Measurements from ENCODE around the gene EPB41L4B. TPM values are rescaled to one million over a fixed set of nuclear protein-coding genes. Genes with fewer than 3 reads are reported as not detected.

The EPB41L4B gene
- total RNA-seq, 1 experiment from 2014 or later = not detected

- no peaks in the 10 kb centered on the region for H3K79me2 ChIP-seq (ENCODE audit: low read length)
- H4K20me1 ChIP-seq (ENCODE audit: insufficient read depth, low read depth, low read length) = no peaks in the 10 kb centered on the region
- H3K9me3 ChIP-seq (ENCODE audit: low read length) = no peaks in the 10 kb centered on the region
- no peak overlapping the region for H3K27ac ChIP-seq (ENCODE audit: low read length)
- H2AFZ ChIP-seq (ENCODE audit: low read length) = no peak overlapping the region
- no peak overlapping the region for H3K9ac ChIP-seq (ENCODE audit: low read length)
- no peaks in the 10 kb centered on the region for H3K9me2 ChIP-seq (replicated peaks; ENCODE audit: insufficient read depth, low read length)
- no peaks in the 10 kb centered on the region for H3K4me1 ChIP-seq (ENCODE audit: low read length)
- no peaks in the 10 kb centered on the region for H3K36me3 ChIP-seq (ENCODE audit: insufficient read depth, low read length)
- no peak overlapping the region for H3K4me3 ChIP-seq (ENCODE audit: low read length)
- DNase-seq = no peak
- no peaks in the 10 kb centered on the region for H3K27me3 ChIP-seq (ENCODE audit: low read length)
- no peak overlapping the region for H3K4me2 ChIP-seq (ENCODE audit: low read depth, low read length, poor library complexity, severe bottlenecking)
Observed at GRCh38 chr9:109276469-109277440, 44.1 kb downstream of the EPB41L4B start.

DNA sequence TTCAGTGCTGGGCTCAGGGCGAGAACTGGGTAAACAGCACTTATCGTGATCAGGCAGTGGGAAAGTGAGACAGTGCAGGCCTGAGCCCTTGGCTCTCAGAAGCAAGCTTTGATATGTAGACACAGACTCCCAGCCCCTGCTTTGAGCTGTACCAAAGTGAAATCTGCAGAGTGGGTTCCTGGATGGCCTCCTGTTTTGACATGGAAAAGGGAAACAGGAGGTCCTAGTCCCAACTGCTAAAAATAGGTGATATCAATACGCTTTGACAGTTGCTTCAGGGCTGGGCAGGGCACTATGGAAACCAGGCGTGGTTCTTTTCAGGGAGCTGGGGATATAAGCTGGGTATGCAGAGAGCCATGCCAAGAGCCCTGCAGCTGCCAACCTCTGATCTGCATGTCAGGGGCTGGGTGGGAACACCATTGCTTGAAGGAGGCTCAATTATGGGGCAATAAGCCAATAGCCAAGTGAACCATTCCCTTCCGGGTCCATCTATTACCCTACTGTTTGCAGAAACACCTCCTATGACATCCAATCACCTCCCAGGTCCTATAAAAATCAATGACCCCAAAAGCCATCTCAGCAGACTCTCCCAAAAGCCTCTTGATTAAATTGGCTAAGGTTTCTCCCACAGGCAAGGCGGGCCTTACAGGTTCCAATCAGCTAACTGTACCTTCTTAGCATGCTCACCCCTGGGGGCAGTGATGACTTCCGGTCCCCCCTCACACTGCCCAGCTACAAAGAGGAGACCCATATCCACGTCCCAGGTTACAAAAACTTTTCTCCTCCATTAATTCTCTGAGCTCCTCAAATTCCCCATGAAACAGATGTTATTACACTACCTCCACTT, 45.8 kb downstream of the EPB41L4B start:
- no peak for DNase-seq
- Histone ChIP-seq H3K27ac (ENCODE audit: low read length) (no peak overlapping the region), H3K27me3 (ENCODE audit: low read length) (no peaks in the 10 kb centered on the region), H3K9ac (ENCODE audit: low read length) (no peak overlapping the region), H3K79me2 (ENCODE audit: low read length) (no peaks in the 10 kb centered on the region), H3K4me1 (ENCODE audit: low read length) (no peaks in the 10 kb centered on the region), H3K4me2 (ENCODE audit: low read depth, low read length, poor library complexity, severe bottlenecking) (no peak overlapping the region), H2AFZ (ENCODE audit: low read length) (no peak overlapping the region), H3K9me3 (ENCODE audit: low read length) (no peaks in the 10 kb centered on the region), H3K36me3 (ENCODE audit: insufficient read depth, low read length) (no peaks in the 10 kb centered on the region), H3K9me2 (replicated peaks; ENCODE audit: insufficient read depth, low read length) (no peaks in the 10 kb centered on the region), H4K20me1 (ENCODE audit: insufficient read depth, low read depth, low read length) (no peaks in the 10 kb centered on the region), H3K4me3 (ENCODE audit: low read length) (no peak overlapping the region)

DNA sequence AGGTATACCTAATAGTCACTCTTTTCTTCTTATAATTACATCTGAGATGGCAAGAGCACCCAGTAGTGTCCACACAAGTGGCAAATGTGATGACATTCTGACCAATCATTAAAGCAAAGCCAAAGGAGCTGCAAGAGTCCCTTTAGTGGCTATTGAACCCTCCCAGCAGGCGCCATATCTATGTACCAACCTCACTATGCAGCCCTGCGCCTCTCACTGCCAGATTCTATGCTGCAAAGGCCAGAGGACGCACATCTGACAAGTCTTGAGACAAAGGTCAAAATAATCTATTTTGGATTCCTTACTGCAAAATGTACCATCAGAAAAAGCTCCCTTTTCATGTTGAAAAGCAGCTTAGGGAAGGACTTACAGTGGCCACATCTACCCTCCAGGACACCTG, 47.0 kb downstream of the EPB41L4B start:
- peaks cover 4% of the 10 kb centered on the region for H3K4me1 ChIP-seq (ENCODE audit: low read length)
- no peak overlapping the region for H3K4me2 ChIP-seq (ENCODE audit: low read depth, low read length, poor library complexity, severe bottlenecking)
- no peak overlapping the region for H2AFZ ChIP-seq (ENCODE audit: low read length)
- H4K20me1 ChIP-seq (ENCODE audit: insufficient read depth, low read depth, low read length) = no peaks in the 10 kb centered on the region
- H3K4me3 ChIP-seq (ENCODE audit: low read length) = no peak overlapping the region
- no peak for DNase-seq
- H3K79me2 ChIP-seq (ENCODE audit: low read length) = no peaks in the 10 kb centered on the region
- H3K9ac ChIP-seq (ENCODE audit: low read length) = no peak overlapping the region
- no peak overlapping the region for H3K27ac ChIP-seq (ENCODE audit: low read length)
- no peaks in the 10 kb centered on the region for H3K27me3 ChIP-seq (ENCODE audit: low read length)
- H3K36me3 ChIP-seq (ENCODE audit: insufficient read depth, low read length) = no peaks in the 10 kb centered on the region
- no peaks in the 10 kb centered on the region for H3K9me2 ChIP-seq (replicated peaks; ENCODE audit: insufficient read depth, low read length)
- no peaks in the 10 kb centered on the region for H3K9me3 ChIP-seq (ENCODE audit: low read length)

DNA sequence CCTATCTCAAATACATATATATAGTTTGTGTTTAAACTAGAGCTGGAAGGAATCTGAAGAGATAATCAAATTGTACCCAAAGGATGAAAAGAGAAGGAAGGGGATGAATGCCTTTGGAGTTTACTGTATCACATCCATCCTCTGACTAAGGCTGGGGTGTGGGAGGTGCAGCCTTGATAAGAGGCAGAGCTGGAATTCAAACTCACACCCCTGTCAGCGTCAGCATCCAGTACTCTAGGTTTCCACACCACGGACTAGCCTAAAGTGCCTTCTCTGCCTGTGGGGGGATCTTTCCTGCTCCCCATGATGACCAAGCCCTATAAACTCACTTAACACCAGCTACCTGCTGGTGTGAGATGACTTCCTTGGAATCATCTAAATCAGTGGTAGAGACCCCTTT, 48.1 kb downstream of the EPB41L4B start:
- Histone ChIP-seq H3K79me2 (ENCODE audit: low read length) (no peaks in the 10 kb centered on the region), H3K9me3 (ENCODE audit: low read length) (no peaks in the 10 kb centered on the region), H3K4me2 (ENCODE audit: low read depth, low read length, poor library complexity, severe bottlenecking) (no peak overlapping the region), H3K4me3 (ENCODE audit: low read length) (no peak overlapping the region), H3K27ac (ENCODE audit: low read length) (no peak overlapping the region), H3K9me2 (replicated peaks; ENCODE audit: insufficient read depth, low read length) (no peaks in the 10 kb centered on the region), H3K27me3 (ENCODE audit: low read length) (no peaks in the 10 kb centered on the region), H4K20me1 (ENCODE audit: insufficient read depth, low read depth, low read length) (no peaks in the 10 kb centered on the region), H2AFZ (ENCODE audit: low read length) (no peak overlapping the region), H3K36me3 (ENCODE audit: insufficient read depth, low read length) (no peaks in the 10 kb centered on the region), H3K4me1 (ENCODE audit: low read length) (peaks cover 5% of the 10 kb centered on the region), H3K9ac (ENCODE audit: low read length) (no peak overlapping the region)
- DNase-seq = no peak

DNA sequence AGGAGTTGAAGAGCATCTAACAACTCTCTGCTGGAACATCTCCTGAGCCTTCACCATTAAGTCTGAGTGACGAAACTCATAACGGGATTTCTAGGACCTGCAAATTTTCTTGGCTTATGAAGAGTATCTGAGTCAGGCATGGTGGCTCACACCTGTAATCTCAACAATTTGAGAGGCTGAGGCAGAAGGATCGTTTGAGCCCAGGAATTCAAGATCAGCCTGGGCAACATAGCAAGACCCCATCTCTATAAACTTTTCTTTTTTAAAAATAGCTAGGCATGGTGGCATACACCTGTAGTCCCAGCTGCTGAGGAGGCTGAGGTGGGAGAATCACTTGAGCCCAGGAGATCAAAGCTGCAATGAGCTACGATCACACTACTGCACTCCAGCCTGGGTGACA, 48.8 kb downstream of the EPB41L4B start:
- Histone ChIP-seq H3K79me2 (ENCODE audit: low read length) (no peaks in the 10 kb centered on the region), H3K9ac (ENCODE audit: low read length) (no peak overlapping the region), H2AFZ (ENCODE audit: low read length) (no peak overlapping the region), H3K4me2 (ENCODE audit: low read depth, low read length, poor library complexity, severe bottlenecking) (no peak overlapping the region), H4K20me1 (ENCODE audit: insufficient read depth, low read depth, low read length) (no peaks in the 10 kb centered on the region), H3K4me3 (ENCODE audit: low read length) (no peak overlapping the region), H3K27ac (ENCODE audit: low read length) (no peak overlapping the region), H3K4me1 (ENCODE audit: low read length) (peaks cover 5% of the 10 kb centered on the region), H3K27me3 (ENCODE audit: low read length) (no peaks in the 10 kb centered on the region), H3K36me3 (ENCODE audit: insufficient read depth, low read length) (no peaks in the 10 kb centered on the region), H3K9me3 (ENCODE audit: low read length) (no peaks in the 10 kb centered on the region), H3K9me2 (replicated peaks; ENCODE audit: insufficient read depth, low read length) (no peaks in the 10 kb centered on the region)
- no peak for DNase-seq

DNA sequence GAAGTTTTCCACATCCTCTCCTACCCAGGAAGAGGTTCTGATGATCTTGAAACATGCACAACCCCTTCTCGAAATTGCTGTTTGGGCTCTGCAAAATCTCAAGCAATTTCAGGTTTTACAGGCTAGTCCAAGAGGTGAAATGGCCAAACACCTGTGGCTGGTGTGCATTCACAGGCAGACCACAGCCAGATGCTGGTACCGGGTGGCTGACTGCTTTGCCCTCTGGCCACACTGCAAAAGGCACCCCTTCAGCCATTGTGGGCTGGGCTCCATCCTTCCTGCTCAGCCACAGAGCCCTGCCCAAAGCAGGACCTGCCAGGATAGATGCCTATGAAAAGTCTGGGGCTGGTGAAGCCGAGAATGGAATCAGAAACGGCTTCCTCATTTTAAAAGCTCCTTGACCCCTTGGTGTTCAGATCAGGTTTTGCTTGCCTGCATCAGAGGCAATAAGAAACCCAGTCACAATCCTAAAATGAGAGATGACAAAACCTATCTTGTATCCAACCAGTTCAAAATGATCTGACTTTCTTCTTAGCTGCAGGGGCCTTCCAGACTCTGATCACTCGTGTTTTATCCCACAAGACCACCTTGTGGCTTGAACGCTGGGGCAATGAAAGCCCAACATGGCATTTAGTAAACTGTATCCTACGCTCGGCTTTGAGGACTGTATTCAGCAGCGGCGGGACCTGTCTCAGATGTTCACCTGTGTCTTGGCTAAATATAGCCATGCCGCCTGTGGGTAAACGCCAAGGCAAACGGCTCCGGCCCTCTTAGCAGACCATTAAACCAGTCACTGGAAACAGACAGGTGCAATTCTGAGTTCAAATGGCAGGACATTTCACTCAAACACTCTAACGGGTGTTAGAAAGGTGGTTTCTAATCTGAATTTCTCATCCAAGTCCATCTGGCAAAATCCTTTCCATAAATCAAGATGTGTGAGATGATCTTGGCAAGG, 49.6 kb downstream of the EPB41L4B start:
- no peak overlapping the region for H2AFZ ChIP-seq (ENCODE audit: low read length)
- no peak overlapping the region for H3K4me3 ChIP-seq (ENCODE audit: low read length)
- H3K4me2 ChIP-seq (ENCODE audit: low read depth, low read length, poor library complexity, severe bottlenecking) = no peak overlapping the region
- H4K20me1 ChIP-seq (ENCODE audit: insufficient read depth, low read depth, low read length) = no peaks in the 10 kb centered on the region
- H3K9me2 ChIP-seq (replicated peaks; ENCODE audit: insufficient read depth, low read length) = no peaks in the 10 kb centered on the region
- no peaks in the 10 kb centered on the region for H3K9me3 ChIP-seq (ENCODE audit: low read length)
- DNase-seq = no peak
- H3K27me3 ChIP-seq (ENCODE audit: low read length) = no peaks in the 10 kb centered on the region
- no peak overlapping the region for H3K27ac ChIP-seq (ENCODE audit: low read length)
- no peak overlapping the region for H3K9ac ChIP-seq (ENCODE audit: low read length)
- no peaks in the 10 kb centered on the region for H3K79me2 ChIP-seq (ENCODE audit: low read length)
- H3K36me3 ChIP-seq (ENCODE audit: insufficient read depth, low read length) = no peaks in the 10 kb centered on the region
- H3K4me1 ChIP-seq (ENCODE audit: low read length) = peaks cover 5% of the 10 kb centered on the region

DNA sequence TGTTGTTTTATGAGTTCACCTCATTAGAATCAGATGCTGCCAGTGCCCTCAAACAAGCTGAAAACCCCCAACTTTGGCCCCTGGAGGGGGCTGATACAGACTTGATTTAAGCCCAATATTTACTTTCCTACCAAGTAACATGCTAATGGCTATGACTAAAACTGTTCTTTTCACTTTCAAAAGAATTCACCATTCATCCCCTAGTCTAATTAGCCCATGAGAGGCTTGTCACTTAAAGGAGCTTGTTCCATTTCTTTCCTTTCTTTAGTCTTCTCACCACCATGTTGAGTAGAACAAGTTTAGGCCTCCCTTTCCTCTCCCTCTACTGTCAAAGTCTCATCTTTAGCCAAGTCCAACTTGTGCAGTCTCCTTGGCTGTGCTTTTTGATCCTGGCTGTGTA, 50.4 kb downstream of the EPB41L4B start:
- no peaks in the 10 kb centered on the region for H3K27me3 ChIP-seq (ENCODE audit: low read length)
- DNase-seq = no peak
- no peaks in the 10 kb centered on the region for H3K9me3 ChIP-seq (ENCODE audit: low read length)
- peaks cover 5% of the 10 kb centered on the region for H3K4me1 ChIP-seq (ENCODE audit: low read length)
- H4K20me1 ChIP-seq (ENCODE audit: insufficient read depth, low read depth, low read length) = no peaks in the 10 kb centered on the region
- H3K27ac ChIP-seq (ENCODE audit: low read length) = no peak overlapping the region
- no peaks in the 10 kb centered on the region for H3K79me2 ChIP-seq (ENCODE audit: low read length)
- no peaks in the 10 kb centered on the region for H3K9me2 ChIP-seq (replicated peaks; ENCODE audit: insufficient read depth, low read length)
- H3K9ac ChIP-seq (ENCODE audit: low read length) = no peak overlapping the region
- no peak overlapping the region for H3K4me3 ChIP-seq (ENCODE audit: low read length)
- H3K4me2 ChIP-seq (ENCODE audit: low read depth, low read length, poor library complexity, severe bottlenecking) = no peak overlapping the region
- H3K36me3 ChIP-seq (ENCODE audit: insufficient read depth, low read length) = no peaks in the 10 kb centered on the region
- no peak overlapping the region for H2AFZ ChIP-seq (ENCODE audit: low read length)

Data from Karpas-422 (cell line).